ES-I3 (cell line): Measurements from ENCODE around the gene SAPCD2.

ENCODE experiments used
- H3K36me3 ChIP-seq: 2 replicates; pipeline ENCODE4 v1.6.1; 2013; ENCODE audit warnings: mild to moderate bottlenecking, low read length, control low read depth, moderate library complexity; ENCODE audit not compliant: insufficient read depth
- H3K4me1 ChIP-seq: 2 replicates; pipeline ENCODE4 v1.6.1; 2013; ENCODE audit warnings: mild to moderate bottlenecking, control low read depth, low read length; ENCODE audit not compliant: insufficient read depth
- H3K9ac ChIP-seq: 2 replicates; pipeline ENCODE4 v1.6.1; 2013; ENCODE audit warnings: low read depth, mild to moderate bottlenecking, low read length, moderate library complexity
- H3K9me3 ChIP-seq: 2 replicates; pipeline ENCODE4 v1.6.1; 2013; ENCODE audit warnings: mild to moderate bottlenecking, low read length, moderate library complexity; ENCODE audit not compliant: control insufficient read depth, insufficient read depth

Gene SAPCD2

DNA sequence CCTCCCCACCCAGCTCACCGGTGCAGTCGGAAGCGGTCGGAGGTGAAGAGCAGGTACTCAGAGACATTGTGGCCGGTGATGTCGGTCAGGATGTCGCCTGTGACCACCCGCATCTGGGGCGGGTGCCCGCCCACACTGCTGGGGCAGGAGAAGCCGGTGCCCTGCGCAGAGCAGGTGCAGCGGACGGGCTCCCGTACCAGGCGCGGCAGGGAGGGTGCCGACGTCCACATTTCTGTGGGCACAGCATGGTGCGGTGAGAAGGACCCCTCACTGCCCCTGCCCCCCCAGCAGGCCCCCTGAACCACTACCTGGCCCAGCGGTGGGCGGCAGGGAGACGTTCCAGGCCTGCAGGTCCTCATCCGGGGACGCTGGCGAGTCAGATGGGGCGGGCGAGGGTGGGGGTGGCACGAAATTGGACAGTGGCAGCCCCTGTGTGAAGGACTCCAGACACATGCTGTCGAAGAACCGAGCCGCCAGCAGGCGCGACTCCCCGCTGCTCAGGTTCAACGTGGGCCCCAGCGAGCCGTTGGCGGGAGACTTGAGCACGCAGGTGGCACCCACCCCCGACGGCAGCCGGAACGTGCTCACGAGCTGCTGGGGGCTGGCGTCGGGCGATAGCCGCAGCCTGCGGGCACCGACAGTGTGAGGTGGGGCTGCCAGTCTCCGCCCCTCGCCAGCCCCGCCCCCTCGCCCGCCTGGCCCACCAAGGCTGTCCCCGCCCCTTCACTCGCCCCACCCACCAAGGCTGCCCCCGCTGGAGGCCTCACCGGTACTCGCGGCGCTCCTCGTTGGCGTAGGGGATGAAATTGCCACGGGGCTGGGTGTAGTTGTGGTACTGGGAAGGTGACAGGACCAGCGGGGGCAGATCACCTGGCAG, 57.4 kb downstream of the SAPCD2 start:
- no peak overlapping the region for H3K9ac ChIP-seq
- no peaks in the 10 kb centered on the region for H3K4me1 ChIP-seq
- no peaks in the 10 kb centered on the region for H3K36me3 ChIP-seq
- no peaks in the 10 kb centered on the region for H3K9me3 ChIP-seq
